PC-3 (cell line): ENCODE data around the gene KRT33A. TPM values are rescaled to one million over a fixed set of nuclear protein-coding genes. Genes with fewer than 3 reads are reported as not detected.
"Not testable (repeated sequence)": the region's sequence is repeated elsewhere in the genome, so short reads cannot be mapped to it uniquely, and the experiment has no call there.

Source experiments
- ATAC-seq: fragments of 200-7000 bp; cut with Tn5 transposase; 2 replicates; pipeline ENCODE4 v1.9.1; 2020; ENCODE audit warnings: mild to moderate bottlenecking, moderate library complexity
- Bru-seq: library from RNA; stranded (reverse); fragments of 400-500 nt; gene quantifications from one replicate; lab custom pipeline; 2021; lab: Mats Ljungman, UMichigan
- BruChase-seq, 2 experiments: library from RNA; stranded (reverse); fragments of 400-500 nt; gene quantifications; one replicate each; lab custom pipeline; 2021; lab: Mats Ljungman, UMichigan
- BruUV-seq: library from RNA; stranded (reverse); fragments of 400-500 nt; replicated peaks from 2 replicates; lab custom pipeline; 2021; lab: Mats Ljungman, UMichigan
- CTCF ChIA-PET: fragments of 300-600 bp; sonication (Branson Sonifier 250); formaldehyde crosslinking; loops from one replicate; lab custom pipeline; 2022; ENCODE audit warnings: antibody characterized with exemption; lab: Charles Lee
- POLR2A ChIA-PET: fragments of 300-600 bp; sonication (Branson Sonifier 250); formaldehyde crosslinking; loops from one replicate; lab custom pipeline; 2022; ENCODE audit warnings: antibody characterized with exemption; ENCODE audit not compliant: unreplicated experiment; lab: Charles Lee
- DNase-seq: peaks from one replicate; pipeline ENCODE4 v3.0.0-alpha.2; 2015
- H2AFZ ChIP-seq: fragments of 300-600 bp; sonication (generic); 2 replicates; pipeline ENCODE4 v1.6.0; 2016; ENCODE audit warnings: antibody characterized with exemption, low read length
- H3F3A ChIP-seq: fragments of 300-600 bp; sonication (generic); one replicate; pipeline ENCODE4 v1.6.0; 2017; ENCODE audit warnings: antibody characterized with exemption, low read length, control low read depth, mild to moderate bottlenecking; ENCODE audit not compliant: unreplicated experiment
- H3K27ac ChIP-seq: fragments of 300-600 bp; sonication (generic); 2 replicates; pipeline ENCODE4 v1.5.1; 2016; ENCODE audit warnings: mild to moderate bottlenecking, low read length
- H3K27me3 ChIP-seq: fragments of 300-600 bp; sonication (generic); 2 replicates; pipeline ENCODE4 v1.6.1; 2016; ENCODE audit warnings: low read length, mixed read lengths
- H3K36me3 ChIP-seq: fragments of 300-600 bp; sonication (generic); 2 replicates; pipeline ENCODE4 v1.6.1; 2016; ENCODE audit warnings: low read depth, mixed run types, low read length, mixed read lengths
- H3K4me1 ChIP-seq: fragments of 300-600 bp; sonication (generic); 2 replicates; pipeline ENCODE4 v1.5.1; 2016; ENCODE audit warnings: low read length; ENCODE audit not compliant: insufficient read depth
- H3K4me2 ChIP-seq: fragments of 300-600 bp; sonication (generic); 2 replicates; pipeline ENCODE4 v1.6.0; 2016; ENCODE audit warnings: low read length
- H3K4me3 ChIP-seq: fragments of 300-600 bp; sonication (generic); 2 replicates; pipeline ENCODE4 v1.5.1; 2016; ENCODE audit warnings: mild to moderate bottlenecking, low read length, mixed read lengths
- H3K79me2 ChIP-seq: fragments of 300-600 bp; sonication (generic); 2 replicates; pipeline ENCODE4 v1.6.1; 2017; ENCODE audit warnings: low read length, mixed read lengths
- H3K9ac ChIP-seq: fragments of 300-600 bp; sonication (generic); 2 replicates; pipeline ENCODE4 v1.6.0; 2016; ENCODE audit warnings: mild to moderate bottlenecking, low read length
- H3K9me2 ChIP-seq: fragments of 300-600 bp; sonication (generic); replicated peaks from 2 replicates; pipeline ENCODE4 v1.6.1; 2016; ENCODE audit warnings: mixed run types, low read length, mixed read lengths
- H3K9me3 ChIP-seq: fragments of 300-600 bp; sonication (generic); 2 replicates; pipeline ENCODE4 v1.6.1; 2016; ENCODE audit warnings: low read length, mixed read lengths
- H4K20me1 ChIP-seq: fragments of 300-600 bp; sonication (generic); 2 replicates; pipeline ENCODE4 v1.6.1; 2016; ENCODE audit warnings: low read length, mixed read lengths
- CTCF ChIP-seq: fragments of 300-600 bp; sonication (generic); conservative IDR thresholded peaks from 2 replicates; pipeline ENCODE4 v1.5.1; 2017; ENCODE audit warnings: antibody characterized with exemption, low read depth, mild to moderate bottlenecking, low read length
- EZH2 ChIP-seq: fragments of 300-600 bp; sonication (generic); IDR thresholded peaks from one replicate; pipeline ENCODE4 v1.6.1; 2017; ENCODE audit warnings: antibody characterized with exemption, mild to moderate bottlenecking, low read length; ENCODE audit not compliant: unreplicated experiment
- EZH2phosphoT487 ChIP-seq: fragments of 300-600 bp; sonication (generic); IDR thresholded peaks from 2 replicates; pipeline ENCODE4 v1.6.1; 2018; ENCODE audit warnings: mild to moderate bottlenecking, antibody characterized with exemption, low read length, borderline replicate concordance
- intact Hi-C: fragments of 100-400 bp; cut with micrococcal nuclease; formaldehyde crosslinking; loops from 2 replicates; pipeline ENCODE4 v1.9.0; 2023
- long read RNA-seq: library from polyadenylated mRNA; unstranded; transcript quantifications from one replicate; pipeline ENCODE4 v2.0.0, GENCODE V29; 2021; ENCODE audit not compliant: unreplicated experiment
- total RNA-seq: library from RNA; depleted of rRNA; stranded (reverse); fragments of >200 nt; gene quantifications from 2 replicates; pipeline ENCODE4 v1.2.3, GENCODE V29; 2014; rRNA removed

The KRT33A gene
- total RNA-seq: not detected in 2 replicates
- not detected for Bru-seq, nascent RNA
- BruChase-seq, experiment 1, labeled RNA remaining after a 6-hour chase: percentile 11 among the genes with signal in this experiment
- BruChase-seq, experiment 2, labeled RNA remaining after a 2-hour chase: not detected
- long read RNA-seq: 0 reads

- H3K9ac ChIP-seq, H2AFZ ChIP-seq, H3K79me2 ChIP-seq, H3K9me2 ChIP-seq, H3K4me3 ChIP-seq, BruUV-seq, H3K27me3 ChIP-seq, ATAC-seq, H3K36me3 ChIP-seq, H3K4me1 ChIP-seq, H4K20me1 ChIP-seq, H3F3A ChIP-seq, DNase-seq, intact Hi-C loops, H3K4me2 ChIP-seq, H3K9me3 ChIP-seq, H3K27ac ChIP-seq, CTCF ChIA-PET: not testable (repeated sequence)
- POLR2A ChIA-PET: interaction anchor here (0.6 kb wide), 1 partner anchor 178 kb away, joined by 3 read pairs; no protein-coding TSS in a partner anchor
Measured at GRCh38 chr17:41350381-41350878, at the start of gene KRT33A. Gene KRT33A, minus strand, starts transcription at chr17:41350828. Its CDS starts 61 bp downstream, at chr17:41350767.

DNA sequence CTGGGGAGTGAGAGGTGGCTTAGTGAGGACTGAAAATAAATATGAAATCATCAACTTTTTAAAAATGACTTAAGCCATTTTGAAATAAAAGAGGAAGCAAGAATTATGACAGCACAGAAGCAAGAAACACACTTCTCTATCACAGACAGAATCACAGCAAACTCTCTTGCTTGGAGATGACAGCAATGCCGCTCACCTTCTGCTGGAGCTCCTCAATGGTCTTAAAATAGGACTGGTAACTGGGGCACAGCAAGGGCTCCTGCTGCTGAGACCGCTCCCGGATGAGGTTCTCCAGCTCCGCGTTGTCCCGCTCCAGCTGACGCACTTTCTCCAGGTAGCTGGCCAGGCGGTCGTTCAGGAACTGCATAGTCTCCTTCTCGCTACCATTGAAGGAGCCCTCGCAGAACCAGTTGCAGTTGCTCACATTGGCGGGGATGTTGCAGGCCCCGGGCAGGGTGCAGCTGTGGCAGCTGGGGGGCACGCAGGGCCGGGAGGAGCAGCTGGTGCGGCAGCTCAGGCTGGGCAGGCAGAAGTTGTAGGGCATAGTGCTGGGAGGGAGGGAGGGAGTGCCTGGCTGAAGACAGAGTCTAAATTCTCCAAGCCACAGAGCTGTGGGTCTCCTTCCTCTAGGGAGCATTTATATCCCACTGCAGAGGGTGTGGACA is 46.5 kb upstream of the KRT33A start, which contains the start of gene KRT31:
Gene KRT31, minus strand, starts transcription at position 613 of the 665 bp plus-strand sequence. Its CDS starts 69 bp downstream, at position 544.
- ATAC-seq (no peak), DNase-seq (no peak)
- no peaks in the 10 kb centered on the region for H3K79me2 ChIP-seq
- H3K4me1 ChIP-seq: peaks cover 14% of the 10 kb centered on the region
- no peak within 1 kb of the TSS for H3K4me3 ChIP-seq
- no peak within 1 kb of the TSS for H3K27ac ChIP-seq
- BruUV-seq: no TSS peak
- H3K4me2 ChIP-seq: no peak within 1 kb of the TSS
- TF ChIP-seq CTCF: no peak
- TF ChIP-seq EZH2phosphoT487: no peak
- TF ChIP-seq EZH2: no peak
- ChIA-PET POLR2A (no interaction called here), CTCF (no interaction called here)
- H3K9me2 ChIP-seq: no peaks in the 10 kb centered on the region
- H3K36me3 ChIP-seq: no peaks in the 10 kb centered on the region
- no peak within 1 kb of the TSS for H3K9ac ChIP-seq
- no peaks in the 10 kb centered on the region for H3F3A ChIP-seq
- no peaks in the 10 kb centered on the region for H4K20me1 ChIP-seq
- intact Hi-C loops: no loop called here
- no peaks in the 10 kb centered on the region for H3K27me3 ChIP-seq
- no peak within 1 kb of the TSS for H2AFZ ChIP-seq
- H3K9me3 ChIP-seq: no peaks in the 10 kb centered on the region

GRCh38 chr17:41396340-41396739 is 45.7 kb upstream of the KRT33A start:
- no TSS peak for BruUV-seq
- ChIA-PET CTCF (no interaction called here), POLR2A (no interaction called here)

More at GRCh38 chr17:41396340-41396739, 45.7 kb upstream of the KRT33A start:
- no peak overlapping the region for H3K27ac ChIP-seq
- H4K20me1 ChIP-seq: no peaks in the 10 kb centered on the region
- H3K36me3 ChIP-seq: no peaks in the 10 kb centered on the region
- intact Hi-C loops: no loop called here
- no peaks in the 10 kb centered on the region for H3K79me2 ChIP-seq
- no peak overlapping the region for H3K4me3 ChIP-seq
- no peaks in the 10 kb centered on the region for H3F3A ChIP-seq
- no peaks in the 10 kb centered on the region for H3K27me3 ChIP-seq
- no peaks in the 10 kb centered on the region for H3K9me2 ChIP-seq
- peaks cover 14% of the 10 kb centered on the region; the same call in 1 of the 2 replicates for H3K4me1 ChIP-seq
- ATAC-seq (no peak), DNase-seq (no peak)
- TF ChIP-seq EZH2phosphoT487: no peak
- no peak for TF ChIP-seq EZH2
- no peak for TF ChIP-seq CTCF
- H3K4me2 ChIP-seq: no peak overlapping the region
- no peak overlapping the region for H3K9ac ChIP-seq
- no peaks in the 10 kb centered on the region for H3K9me3 ChIP-seq
- no peak overlapping the region for H2AFZ ChIP-seq
